Neural crest cell (in vitro differentiated cells): ENCODE results near the gene ALOXE3. TPM values are rescaled to one million over a fixed set of nuclear protein-coding genes. Genes with fewer than 3 reads are reported as not detected.

Experiments used
- DNase-seq: peaks from one replicate; pipeline ENCODE4 v3.0.0; 2021; ENCODE audit warnings: low read depth, mixed read lengths, low spot score
- H3K27ac Mint-ChIP-seq: one replicate; pipeline ENCODE4 v1.8.0; 2021; ENCODE audit warnings: mild to moderate bottlenecking, mixed read lengths; ENCODE audit not compliant: unreplicated experiment
- H3K27me3 Mint-ChIP-seq: 2 replicates; pipeline ENCODE4 v1.8.0; 2021; ENCODE audit warnings: low read depth, mild to moderate bottlenecking, mixed read lengths
- H3K36me3 Mint-ChIP-seq: 2 replicates; pipeline ENCODE4 v1.8.0; 2021; ENCODE audit warnings: low read depth, mild to moderate bottlenecking, mixed read lengths
- H3K4me1 Mint-ChIP-seq: 2 replicates; pipeline ENCODE4 v1.8.0; 2021; ENCODE audit warnings: mixed read lengths
- H3K4me3 Mint-ChIP-seq: one replicate; pipeline ENCODE4 v1.8.0; 2021; ENCODE audit warnings: mild to moderate bottlenecking, mixed read lengths
- H3K9me3 Mint-ChIP-seq: 2 replicates; pipeline ENCODE4 v1.8.0; 2021; ENCODE audit warnings: mixed read lengths
- total RNA-seq: library from RNA; stranded (reverse); gene quantifications from 2 replicates; pipeline ENCODE4 v1.2.1, GENCODE V29; 2021
- TF ChIP-seq, protein P1 (sequence below): fragments of 200-600 bp; sonication (generic); conservative IDR thresholded peaks from 2 replicates; pipeline ENCODE4 v1.5.0; 2021; ENCODE audit warnings: antibody characterized with exemption, mild to moderate bottlenecking

ALOXE3 gene
- total RNA-seq, 1 donor from 2014 or later: not detected

DNA sequence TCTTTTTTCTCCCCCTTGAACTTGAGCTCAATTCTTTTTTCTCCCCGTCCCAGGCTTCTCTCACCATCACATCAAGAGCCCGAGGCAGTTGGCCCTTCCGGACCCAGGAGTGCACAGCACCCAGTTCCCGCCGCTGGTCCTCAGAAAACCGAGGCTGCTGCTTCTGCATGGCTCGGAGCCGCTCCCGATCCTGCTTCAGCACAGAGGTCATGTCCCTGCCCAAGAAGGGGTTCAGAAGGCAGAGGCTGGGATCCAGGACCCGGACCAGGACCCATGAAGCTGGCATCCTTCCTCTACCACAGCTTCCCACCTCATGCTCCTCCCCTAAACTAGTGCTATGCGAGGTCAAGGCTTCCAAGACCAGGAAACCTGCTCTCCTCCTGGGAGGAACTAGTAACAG lies 23.4 kb upstream of the ALOXE3 start:
- TF ChIP-seq, protein P1, sequence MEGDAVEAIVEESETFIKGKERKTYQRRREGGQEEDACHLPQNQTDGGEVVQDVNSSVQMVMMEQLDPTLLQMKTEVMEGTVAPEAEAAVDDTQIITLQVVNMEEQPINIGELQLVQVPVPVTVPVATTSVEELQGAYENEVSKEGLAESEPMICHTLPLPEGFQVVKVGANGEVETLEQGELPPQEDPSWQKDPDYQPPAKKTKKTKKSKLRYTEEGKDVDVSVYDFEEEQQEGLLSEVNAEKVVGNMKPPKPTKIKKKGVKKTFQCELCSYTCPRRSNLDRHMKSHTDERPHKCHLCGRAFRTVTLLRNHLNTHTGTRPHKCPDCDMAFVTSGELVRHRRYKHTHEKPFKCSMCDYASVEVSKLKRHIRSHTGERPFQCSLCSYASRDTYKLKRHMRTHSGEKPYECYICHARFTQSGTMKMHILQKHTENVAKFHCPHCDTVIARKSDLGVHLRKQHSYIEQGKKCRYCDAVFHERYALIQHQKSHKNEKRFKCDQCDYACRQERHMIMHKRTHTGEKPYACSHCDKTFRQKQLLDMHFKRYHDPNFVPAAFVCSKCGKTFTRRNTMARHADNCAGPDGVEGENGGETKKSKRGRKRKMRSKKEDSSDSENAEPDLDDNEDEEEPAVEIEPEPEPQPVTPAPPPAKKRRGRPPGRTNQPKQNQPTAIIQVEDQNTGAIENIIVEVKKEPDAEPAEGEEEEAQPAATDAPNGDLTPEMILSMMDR: no peak
- Mint-ChIP-seq H3K27ac (no peak overlapping the region), H3K27me3 (peaks cover 1% of the 10 kb centered on the region), H3K36me3 (peaks cover 4% of the 10 kb centered on the region), H3K4me1 (no peaks in the 10 kb centered on the region), H3K9me3 (no peaks in the 10 kb centered on the region), H3K4me3 (peak overlapping the region; percentile 31)
- DNase-seq: no peak

DNA sequence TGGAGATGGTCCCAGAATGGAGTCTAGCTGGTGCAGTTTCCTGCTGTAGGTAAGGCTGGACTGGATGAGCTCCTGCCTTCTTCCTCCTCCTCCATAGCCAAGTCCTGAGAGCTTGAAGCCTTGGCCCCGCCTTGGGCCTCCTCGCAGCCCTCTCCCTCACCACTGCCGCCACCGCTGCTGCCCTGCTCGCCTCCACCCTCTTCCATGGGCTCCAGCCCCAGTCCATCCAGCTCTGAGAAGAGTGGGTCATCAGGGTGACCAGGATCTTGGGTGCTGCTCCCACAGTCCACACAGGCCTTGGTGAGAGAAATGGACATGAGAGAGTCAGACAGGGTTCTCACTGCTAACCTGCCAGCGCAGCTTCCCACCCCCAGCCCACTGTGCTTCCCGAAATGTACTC lies 22.7 kb upstream of the ALOXE3 start:
- H3K36me3 Mint-ChIP-seq: peaks cover under 1% of the 10 kb centered on the region
- no peak for DNase-seq
- no peaks in the 10 kb centered on the region for H3K4me1 Mint-ChIP-seq
- peaks cover 3% of the 10 kb centered on the region for H3K27me3 Mint-ChIP-seq
- H3K4me3 Mint-ChIP-seq: peak overlapping the region; percentile 31
- H3K9me3 Mint-ChIP-seq: no peaks in the 10 kb centered on the region
- TF ChIP-seq, protein P1: no peak
- H3K27ac Mint-ChIP-seq: peak overlapping the region; percentile 44

DNA sequence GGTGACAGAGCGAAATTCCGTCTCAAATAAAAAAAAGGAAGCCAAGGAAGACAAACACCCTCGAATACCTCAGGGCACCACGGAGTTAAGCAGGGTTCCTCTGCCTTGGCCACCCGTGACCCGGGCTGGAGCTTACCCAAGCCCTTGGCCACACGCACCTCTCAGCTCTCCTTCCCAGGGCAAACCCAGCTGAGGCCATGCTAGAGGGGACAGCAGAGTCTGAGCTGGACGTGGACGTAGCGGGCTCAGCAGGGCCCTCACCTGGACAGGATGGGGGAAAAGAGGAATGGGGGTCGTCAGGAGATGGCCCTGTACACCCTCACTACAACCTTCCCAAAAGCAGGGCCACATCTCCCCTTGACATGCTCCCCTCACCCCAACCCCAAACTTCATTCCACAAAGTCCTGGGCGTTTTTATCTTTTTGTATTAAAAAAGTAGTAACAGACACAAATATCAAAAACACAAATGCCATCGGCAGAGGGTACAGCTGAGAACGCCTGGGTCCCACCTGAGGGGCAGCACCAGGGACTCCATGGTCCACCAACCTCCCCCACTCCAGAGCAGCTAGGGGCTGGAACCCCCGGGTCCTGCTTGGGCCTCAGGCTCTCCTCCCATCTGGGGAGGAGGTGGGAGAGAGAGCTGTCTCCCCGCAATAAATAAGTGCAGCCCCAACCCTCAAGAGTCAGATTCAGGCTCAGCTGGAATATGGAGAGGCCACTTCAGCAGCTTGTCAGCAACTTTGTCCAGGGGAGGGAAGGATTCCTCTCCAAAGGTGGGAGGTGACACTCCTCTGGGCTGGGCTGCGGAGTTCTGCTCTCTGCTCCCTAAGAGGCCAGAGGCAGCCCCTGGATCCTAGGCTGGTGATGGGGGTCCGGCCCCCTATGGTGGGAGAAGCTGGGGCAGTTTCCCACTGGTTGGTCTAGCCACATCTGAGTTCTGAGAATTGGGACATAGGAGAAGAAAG lies 22.0 kb upstream of the ALOXE3 start:
- Mint-ChIP-seq H3K27ac (no peak overlapping the region), H3K9me3 (no peaks in the 10 kb centered on the region), H3K4me3 (peak overlapping the region; percentile 48), H3K36me3 (no peaks in the 10 kb centered on the region), H3K4me1 (no peaks in the 10 kb centered on the region), H3K27me3 (peaks cover 3% of the 10 kb centered on the region)
- TF ChIP-seq, protein P1: no peak
- DNase-seq: no peak

DNA sequence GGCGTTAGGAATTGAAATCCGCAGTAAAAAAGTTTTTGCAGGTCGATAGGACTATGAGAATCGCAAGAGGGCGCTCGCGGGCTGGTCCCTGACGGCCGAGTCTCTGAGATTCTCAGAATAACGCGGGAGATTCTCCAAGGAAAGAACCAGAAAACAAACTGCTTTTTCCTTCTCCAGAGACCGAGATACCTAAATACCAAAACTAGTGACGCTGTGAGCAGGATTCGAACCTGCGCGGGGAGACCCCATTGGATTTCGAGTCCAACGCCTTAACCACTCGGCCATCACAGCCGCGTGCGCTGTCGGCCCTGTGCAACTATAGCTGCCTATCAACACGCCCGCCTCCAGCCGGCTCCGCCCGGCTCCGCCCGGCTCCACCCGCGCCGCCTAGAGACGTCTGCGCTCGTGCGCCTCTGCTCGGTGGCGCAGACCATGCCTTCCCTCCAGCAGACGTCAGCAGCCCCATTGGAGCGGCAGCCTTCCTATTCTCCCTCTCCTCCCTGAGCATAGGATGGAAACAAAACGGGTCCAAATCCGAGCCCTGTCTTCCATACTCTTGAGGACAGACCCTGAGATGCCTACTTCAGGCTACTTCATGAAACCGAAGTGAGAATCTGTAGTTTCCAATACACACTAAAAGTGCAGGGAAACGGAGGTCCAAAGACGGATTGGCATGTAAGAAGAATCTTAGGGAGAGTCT lies 20.5 kb upstream of the ALOXE3 start:
- no peaks in the 10 kb centered on the region for H3K9me3 Mint-ChIP-seq
- peak; percentile 99 for DNase-seq
- H3K27me3 Mint-ChIP-seq: peaks cover 3% of the 10 kb centered on the region
- H3K4me3 Mint-ChIP-seq: no peak overlapping the region
- no peaks in the 10 kb centered on the region for H3K36me3 Mint-ChIP-seq
- peaks cover 3% of the 10 kb centered on the region for H3K4me1 Mint-ChIP-seq
- no peak overlapping the region for H3K27ac Mint-ChIP-seq
- TF ChIP-seq, protein P1: peak; percentile 94

DNA sequence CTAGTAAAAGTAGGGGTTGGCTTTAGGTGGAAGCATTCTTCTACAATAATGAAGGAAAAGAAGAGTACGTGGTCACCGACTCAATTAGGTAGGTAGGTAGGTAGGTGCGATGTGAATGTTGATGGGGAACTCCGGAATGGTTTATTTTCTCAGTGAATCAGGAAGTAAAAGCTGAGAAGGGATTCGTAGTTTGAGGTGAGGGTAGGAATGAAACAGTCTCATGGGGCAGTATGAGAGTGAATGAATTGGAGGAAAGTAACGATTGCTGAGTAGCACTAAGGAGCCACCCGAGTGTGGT lies 20.0 kb upstream of the ALOXE3 start:
- TF ChIP-seq, protein P1: no peak
- no peaks in the 10 kb centered on the region for H3K36me3 Mint-ChIP-seq
- DNase-seq: no peak
- peaks cover 3% of the 10 kb centered on the region for H3K27me3 Mint-ChIP-seq
- H3K4me1 Mint-ChIP-seq: peaks cover 6% of the 10 kb centered on the region
- H3K9me3 Mint-ChIP-seq: no peaks in the 10 kb centered on the region
- H3K4me3 Mint-ChIP-seq: no peak overlapping the region
- no peak overlapping the region for H3K27ac Mint-ChIP-seq
